Progenitor cell of endocrine pancreas (in vitro differentiated cells): Measurements from ENCODE around the gene GHITM. TPM values are rescaled to one million over a fixed set of nuclear protein-coding genes. Genes with fewer than 3 reads are reported as not detected.
"Not testable (repeated sequence)": the region's sequence is repeated elsewhere in the genome, so short reads cannot be mapped to it uniquely, and the experiment has no call there.

Experiments
- DNase-seq: peaks from one replicate; pipeline ENCODE4 v3.0.0; 2021; ENCODE audit warnings: low spot score; ENCODE audit not compliant: unreplicated experiment
- H3K27ac Mint-ChIP-seq: 2 replicates; pipeline ENCODE4 v1.8.0; 2021; ENCODE audit warnings: mild to moderate bottlenecking, moderate library complexity, mixed read lengths
- H3K27me3 Mint-ChIP-seq: 2 replicates; pipeline ENCODE4 v1.8.0; 2021; ENCODE audit warnings: mixed read lengths
- H3K36me3 Mint-ChIP-seq: 2 replicates; pipeline ENCODE4 v1.8.0; 2022; ENCODE audit warnings: mixed read lengths; ENCODE audit not compliant: insufficient read depth
- H3K4me1 Mint-ChIP-seq: 2 replicates; pipeline ENCODE4 v1.8.0; 2021; ENCODE audit warnings: low read depth, mixed read lengths
- H3K4me3 Mint-ChIP-seq: 2 replicates; pipeline ENCODE4 v1.8.0; 2021; ENCODE audit warnings: low read depth, mild to moderate bottlenecking, moderate library complexity, mixed read lengths
- H3K9me3 Mint-ChIP-seq: 2 replicates; pipeline ENCODE4 v1.8.0; 2021; ENCODE audit warnings: low read depth, mixed read lengths
- total RNA-seq: library from RNA; stranded (reverse); gene quantifications from 2 replicates; pipeline ENCODE4 v1.2.1, GENCODE V29; 2021
- TF ChIP-seq, protein P1 (sequence below): fragments of 200-600 bp; sonication (generic); IDR thresholded peaks from one replicate; pipeline ENCODE4 v1.5.0; 2021; ENCODE audit warnings: antibody characterized with exemption, mild to moderate bottlenecking; ENCODE audit not compliant: unreplicated experiment

The GHITM gene
- total RNA-seq, 1 donor from 2014 or later: 99.4 TPM

DNA sequence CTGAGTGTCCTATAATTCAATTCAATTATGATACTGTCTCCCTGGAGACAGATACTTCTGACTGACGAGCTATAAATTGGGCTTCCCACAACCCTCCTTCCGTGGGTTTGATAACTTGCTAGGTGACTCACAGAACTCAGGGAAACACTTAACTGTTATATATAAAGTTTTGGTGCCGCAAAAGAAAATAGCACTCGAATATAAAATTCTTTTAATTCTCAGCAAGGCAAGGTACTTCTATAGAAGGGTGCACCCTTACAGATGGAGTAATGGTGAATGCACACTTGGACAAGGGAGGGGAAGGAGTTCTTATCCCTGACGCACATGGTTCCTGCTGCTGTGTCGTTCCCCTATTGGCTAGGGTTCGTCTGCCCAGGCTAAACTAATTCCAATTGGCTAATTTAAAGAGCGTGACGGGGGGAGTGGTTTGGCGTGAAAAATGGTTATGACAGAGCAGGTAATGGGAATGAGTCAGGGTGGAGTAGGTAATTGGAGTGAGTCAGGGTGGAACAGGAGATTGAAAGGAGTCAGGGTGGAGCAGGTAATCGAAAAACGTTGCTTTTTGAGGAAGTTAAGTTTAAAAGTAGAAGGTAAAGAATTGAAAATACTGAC lies 20.8 kb upstream of the GHITM start:
- TF ChIP-seq, protein P1, sequence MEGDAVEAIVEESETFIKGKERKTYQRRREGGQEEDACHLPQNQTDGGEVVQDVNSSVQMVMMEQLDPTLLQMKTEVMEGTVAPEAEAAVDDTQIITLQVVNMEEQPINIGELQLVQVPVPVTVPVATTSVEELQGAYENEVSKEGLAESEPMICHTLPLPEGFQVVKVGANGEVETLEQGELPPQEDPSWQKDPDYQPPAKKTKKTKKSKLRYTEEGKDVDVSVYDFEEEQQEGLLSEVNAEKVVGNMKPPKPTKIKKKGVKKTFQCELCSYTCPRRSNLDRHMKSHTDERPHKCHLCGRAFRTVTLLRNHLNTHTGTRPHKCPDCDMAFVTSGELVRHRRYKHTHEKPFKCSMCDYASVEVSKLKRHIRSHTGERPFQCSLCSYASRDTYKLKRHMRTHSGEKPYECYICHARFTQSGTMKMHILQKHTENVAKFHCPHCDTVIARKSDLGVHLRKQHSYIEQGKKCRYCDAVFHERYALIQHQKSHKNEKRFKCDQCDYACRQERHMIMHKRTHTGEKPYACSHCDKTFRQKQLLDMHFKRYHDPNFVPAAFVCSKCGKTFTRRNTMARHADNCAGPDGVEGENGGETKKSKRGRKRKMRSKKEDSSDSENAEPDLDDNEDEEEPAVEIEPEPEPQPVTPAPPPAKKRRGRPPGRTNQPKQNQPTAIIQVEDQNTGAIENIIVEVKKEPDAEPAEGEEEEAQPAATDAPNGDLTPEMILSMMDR: no peak
- Mint-ChIP-seq H3K27me3 (no peaks in the 10 kb centered on the region), H3K27ac (no peak overlapping the region), H3K4me3 (no peak overlapping the region), H3K36me3 (peaks cover 3% of the 10 kb centered on the region), H3K4me1 (peaks cover 13% of the 10 kb centered on the region), H3K9me3 (peaks cover 10% of the 10 kb centered on the region)
- DNase-seq: no peak

DNA sequence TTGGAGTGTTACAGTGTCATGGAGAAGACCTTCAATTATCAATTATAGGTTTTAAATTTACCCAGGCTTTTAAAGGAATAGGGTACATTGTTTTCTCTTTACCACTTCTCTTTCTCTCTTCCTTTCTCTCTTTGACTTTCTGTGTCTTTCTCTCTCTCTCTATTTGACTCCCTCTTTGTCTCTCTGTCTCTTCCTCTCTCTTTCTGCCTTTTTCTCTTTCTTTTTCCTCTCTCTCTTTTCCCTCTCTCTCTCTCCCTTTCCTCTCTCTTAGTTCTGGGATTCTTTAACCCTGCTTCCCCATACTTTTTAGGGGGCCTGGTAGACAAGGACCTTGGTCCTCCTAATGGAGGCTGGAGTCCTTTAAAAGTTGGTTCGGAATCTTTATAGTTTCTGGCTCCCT lies 15.9 kb upstream of the GHITM start:
- TF ChIP-seq, protein P1: no peak
- H3K9me3 Mint-ChIP-seq: peaks cover 19% of the 10 kb centered on the region

DNA sequence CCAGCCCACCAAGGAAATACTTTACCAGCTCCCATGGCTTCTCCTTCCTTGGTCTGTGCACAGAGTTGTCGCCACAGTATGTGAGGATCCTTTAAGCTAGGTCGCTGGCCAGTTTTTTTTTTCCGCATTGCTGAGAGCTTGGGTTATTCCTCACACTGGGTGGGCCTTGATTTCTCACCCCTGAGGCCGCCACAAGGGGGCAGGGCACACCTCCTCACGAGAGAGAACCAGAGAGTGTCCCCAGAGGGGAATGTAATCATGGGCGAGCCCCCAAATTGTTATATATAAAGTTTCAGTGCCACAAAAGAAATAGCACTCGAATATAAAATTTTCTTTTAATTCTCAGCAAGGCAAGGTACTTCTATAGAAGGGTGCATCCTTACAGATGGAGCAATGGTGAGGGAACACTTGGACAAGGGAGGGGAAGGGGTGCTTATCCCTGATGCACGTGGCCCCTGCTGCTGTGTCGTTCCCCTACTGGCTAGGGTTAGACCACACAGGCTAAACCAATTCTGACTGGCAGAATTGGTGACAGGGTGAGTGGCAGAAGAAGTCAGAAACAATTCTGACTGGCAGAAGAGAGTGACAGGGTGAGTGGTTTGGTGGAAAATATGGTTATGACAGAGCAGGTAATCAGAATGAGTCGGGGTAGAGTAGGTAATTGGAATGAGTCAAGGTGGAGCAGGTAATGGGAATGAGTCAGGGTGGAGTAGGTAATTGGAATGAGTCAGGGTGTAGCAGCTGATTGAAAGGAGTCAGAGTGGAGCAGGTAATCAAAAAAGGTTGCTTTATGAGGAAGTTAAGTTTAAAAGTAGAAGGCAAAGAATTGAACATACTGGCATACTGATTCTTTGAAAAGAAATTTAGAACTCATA lies 13.2 kb upstream of the GHITM start:
- not testable (repeated sequence) for H3K4me3 Mint-ChIP-seq, H3K27ac Mint-ChIP-seq, H3K36me3 Mint-ChIP-seq, DNase-seq, H3K4me1 Mint-ChIP-seq
- Mint-ChIP-seq H3K27me3 (peaks cover 10% of the 10 kb centered on the region), H3K9me3 (peaks cover 22% of the 10 kb centered on the region)

More for the DNA sequence above, 15.9 kb upstream of the GHITM start:
- Mint-ChIP-seq H3K4me3 (no peak overlapping the region), H3K27me3 (peaks cover under 1% of the 10 kb centered on the region), H3K4me1 (peaks cover 2% of the 10 kb centered on the region), H3K36me3 (peaks cover 2% of the 10 kb centered on the region), H3K27ac (no peak overlapping the region)
- no peak for DNase-seq

DNA sequence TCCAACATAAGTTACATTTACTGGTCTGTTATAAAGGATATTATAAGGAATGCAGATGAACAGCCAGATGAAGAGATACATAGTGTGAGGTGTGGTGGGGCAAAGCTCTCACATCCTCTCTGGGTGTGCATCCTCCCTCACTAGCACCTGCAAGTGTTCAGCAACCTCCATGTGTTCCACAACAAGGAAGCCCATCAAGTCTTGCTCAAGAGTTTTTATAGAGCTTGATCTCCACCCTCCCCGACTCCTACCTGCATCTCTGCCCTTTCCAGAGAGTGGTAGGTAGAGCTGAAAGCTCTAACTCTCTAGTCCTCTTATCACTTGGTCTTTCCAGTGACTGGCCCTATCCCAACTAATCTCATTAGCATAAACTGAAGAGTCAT lies 12.5 kb upstream of the GHITM start:
- peaks cover 2% of the 10 kb centered on the region for H3K36me3 Mint-ChIP-seq
- H3K4me1 Mint-ChIP-seq: no peaks in the 10 kb centered on the region
- peaks cover 12% of the 10 kb centered on the region for H3K27me3 Mint-ChIP-seq
- no peak overlapping the region for H3K4me3 Mint-ChIP-seq
- DNase-seq: no peak
- no peak overlapping the region for H3K27ac Mint-ChIP-seq
- TF ChIP-seq, protein P1: no peak
- peaks cover 22% of the 10 kb centered on the region for H3K9me3 Mint-ChIP-seq

DNA sequence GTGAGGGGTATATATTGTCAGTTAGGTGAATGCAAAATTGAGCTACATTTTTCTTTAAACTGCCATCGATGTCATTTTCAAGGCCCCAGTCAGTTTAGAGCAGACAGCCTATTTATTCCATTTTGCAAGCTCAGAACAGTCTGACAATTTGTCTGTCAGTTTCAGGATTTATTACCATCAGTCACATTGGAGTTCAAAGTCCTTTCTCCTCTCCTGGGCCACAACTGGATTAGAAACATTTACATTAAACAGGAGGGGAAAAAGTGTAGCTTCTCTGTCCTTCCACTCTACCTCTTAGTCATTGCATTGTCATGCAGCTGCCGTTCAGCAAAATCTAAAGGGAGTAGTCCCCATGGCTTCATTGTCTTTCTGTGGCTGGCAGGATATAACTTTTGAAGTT lies 3.5 kb upstream of the GHITM start:
- H3K27ac Mint-ChIP-seq: no peak overlapping the region
- H3K36me3 Mint-ChIP-seq: no peaks in the 10 kb centered on the region
- TF ChIP-seq, protein P1: no peak
- peaks cover 16% of the 10 kb centered on the region for H3K27me3 Mint-ChIP-seq
- no peak overlapping the region for H3K4me3 Mint-ChIP-seq
- H3K4me1 Mint-ChIP-seq: peaks cover 13% of the 10 kb centered on the region
- no peaks in the 10 kb centered on the region for H3K9me3 Mint-ChIP-seq
- DNase-seq: no peak

DNA sequence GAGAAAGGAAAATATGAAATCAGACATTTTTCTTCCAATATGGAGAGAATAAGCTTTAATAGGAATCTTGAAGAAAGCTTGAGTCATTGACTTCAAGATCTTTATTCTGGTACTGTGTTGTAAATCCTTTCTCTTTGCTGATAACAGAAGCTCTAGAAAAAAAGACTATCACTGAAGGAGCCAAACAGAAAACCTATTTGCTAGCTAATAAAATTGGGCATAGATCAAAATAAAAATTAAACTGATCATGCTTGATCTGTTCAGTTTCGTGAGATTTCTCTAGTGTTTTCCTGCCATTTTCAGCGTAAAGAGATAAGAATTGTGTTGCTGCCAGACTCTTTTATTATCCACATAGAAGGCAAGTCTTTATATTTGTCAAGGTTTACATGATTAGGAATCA lies 1.5 kb upstream of the GHITM start:
- peaks cover 18% of the 10 kb centered on the region for H3K4me1 Mint-ChIP-seq
- H3K36me3 Mint-ChIP-seq: peaks cover 1% of the 10 kb centered on the region
- TF ChIP-seq, protein P1: no peak
- peak overlapping the region; percentile 15 for H3K4me3 Mint-ChIP-seq
- no peak for DNase-seq
- peak overlapping the region; percentile 99 for H3K27ac Mint-ChIP-seq
- H3K27me3 Mint-ChIP-seq: peaks cover 10% of the 10 kb centered on the region
- H3K9me3 Mint-ChIP-seq: no peaks in the 10 kb centered on the region
